ENCODE results near the gene MAP3K1. TPM values are rescaled to one million over a fixed set of nuclear protein-coding genes. Genes with fewer than 3 reads are reported as not detected.

Gene MAP3K1
- total and polyA plus RNA-seq, 9 of the 15 experiments (the other 6 are each of a cell fraction or from before 2014, with no cell fraction given): 3.9 to 13.9 (median 7.5) TPM

GRCh38 chr5:56814963-56815657 is at the start of gene MAP3K1 (continued):
- peak; percentile 44 for TF ChIP-seq MGA (IDR thresholded peaks at IDR 0.05)
- peak; percentile 54 for TF ChIP-seq RBBP5 (IDR thresholded peaks at IDR 0.05; ENCODE audit: borderline replicate concordance, insufficient read depth, low read length, poor library complexity, severe bottlenecking)
- no peak for TF ChIP-seq ATF1 (CRISPR knock-in tag; IDR thresholded peaks at IDR 0.05)
- TF ChIP-seq ATF1 (tag; IDR thresholded peaks at IDR 0.05): no peak
- peak; percentile 84; the same call in 1 of the 2 replicates for TF ChIP-seq RB1 (IDR thresholded peaks at IDR 0.05; ENCODE audit: low read depth)
- TF ChIP-seq BHLHE40 (IDR thresholded peaks at IDR 0.05; ENCODE audit: low read length): 0 out of 2 replicates have a peak, but pooled peaks have one; percentile 29
- no peak for TF ChIP-seq CEBPG (CRISPR knock-in tag; IDR thresholded peaks at IDR 0.05)
- 0 out of 4 replicates have a peak, but pooled peaks of 1 of the 2 experiments have one; percentile 7 for TF ChIP-seq CEBPG (tag; conservative IDR thresholded peaks at IDR 0.05 in 1 of 2, IDR thresholded peaks at IDR 0.05 in 1 of 2)
